Activated T-cell treated with anti-CD3 and anti-CD28 coated beads, Interleukin-2, amount 50 U/mL, for 1 hour (primary cell): ENCODE results near the gene CLASP2.
"Not testable (repeated sequence)": the region's sequence is repeated elsewhere in the genome, so short reads cannot be mapped to it uniquely, and the experiment has no call there.

Experiments
- DNase-seq: peaks from one replicate; pipeline ENCODE4 v3.0.0-alpha.2; 2020

Gene CLASP2

DNA sequence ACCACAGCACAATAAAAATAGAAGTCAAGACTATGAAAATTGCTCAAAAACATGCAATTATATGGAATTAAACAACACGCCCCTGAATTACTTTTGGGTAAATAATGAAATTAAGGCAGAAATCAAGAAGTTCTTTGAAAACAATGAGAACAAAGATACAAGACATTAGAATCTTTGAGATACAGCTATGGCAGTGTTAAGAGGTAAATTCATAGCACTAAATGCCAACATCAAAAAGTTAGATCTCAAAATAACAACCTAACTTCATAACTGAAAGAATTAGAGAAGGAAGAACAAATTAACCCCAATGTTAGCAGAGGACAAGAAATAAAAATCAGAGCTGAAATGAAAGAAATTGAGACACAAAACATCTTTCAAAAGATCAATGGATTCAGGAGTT, 191.3 kb downstream of the CLASP2 start:
- DNase-seq: no peak

DNA sequence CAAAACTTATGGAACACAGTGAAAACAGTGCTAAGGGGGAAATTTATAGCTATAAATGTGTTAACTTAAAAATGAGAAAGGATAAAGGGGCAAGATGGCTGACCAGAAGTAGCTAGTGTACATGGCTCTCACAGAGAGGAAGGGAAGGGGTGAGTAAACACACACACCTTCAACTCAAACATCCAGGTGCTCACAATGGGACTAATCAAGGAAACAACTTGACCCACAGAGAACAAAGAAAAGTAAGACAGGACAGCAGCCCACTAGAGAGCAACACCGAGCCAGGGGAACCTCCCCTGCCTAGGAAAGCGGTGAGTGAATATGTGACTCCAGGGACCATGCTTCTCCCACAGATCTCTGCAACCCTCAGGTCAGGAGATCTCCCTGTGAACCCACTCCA, 192.8 kb downstream of the CLASP2 start:
- no peak for DNase-seq

DNA sequence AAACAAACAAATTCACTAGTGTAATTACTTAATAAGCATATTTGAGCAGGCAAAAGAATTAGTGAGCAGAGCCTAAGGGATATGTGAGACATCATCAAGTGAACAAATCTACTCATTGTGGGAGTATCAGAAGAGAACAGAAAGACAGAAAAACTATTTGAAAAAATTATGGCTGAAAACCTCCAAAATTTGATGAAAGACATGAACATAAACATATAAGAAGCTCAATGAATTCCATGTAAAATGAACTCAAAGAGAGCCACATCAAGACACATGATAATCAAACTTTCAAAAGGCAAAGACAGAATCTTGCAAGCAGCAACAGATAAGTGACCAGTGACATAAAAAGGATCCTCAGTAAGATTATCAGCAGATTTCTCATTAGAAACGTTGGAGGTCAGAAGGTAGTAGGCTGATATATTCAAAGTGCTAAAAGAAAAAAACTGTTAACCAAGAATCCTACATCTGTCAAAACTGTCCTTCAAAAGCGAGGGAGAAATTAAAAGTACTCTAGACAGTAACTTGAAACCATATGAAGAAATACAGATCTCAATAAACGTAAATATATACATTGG, 194.9 kb downstream of the CLASP2 start:
- DNase-seq: no peak

DNA sequence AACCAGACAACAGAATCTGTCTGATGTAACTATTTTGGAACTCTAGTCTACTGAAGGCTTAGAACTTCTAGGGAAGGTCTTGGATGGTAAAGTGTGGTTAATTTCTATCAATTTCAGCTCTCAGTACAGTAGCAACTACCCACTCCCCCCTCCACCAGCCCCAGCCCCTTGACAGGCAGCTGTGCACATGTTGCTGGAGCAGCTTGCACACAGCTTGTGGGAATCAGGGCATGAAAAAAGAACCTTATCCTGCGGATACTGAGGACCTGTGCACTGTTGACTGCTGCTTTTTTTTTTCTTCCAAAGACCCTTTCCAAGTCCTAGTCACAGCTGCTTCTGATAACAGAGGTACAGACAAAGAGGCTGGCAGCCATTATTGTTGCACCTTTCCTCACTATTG, 196.3 kb downstream of the CLASP2 start:
- no peak for DNase-seq

DNA sequence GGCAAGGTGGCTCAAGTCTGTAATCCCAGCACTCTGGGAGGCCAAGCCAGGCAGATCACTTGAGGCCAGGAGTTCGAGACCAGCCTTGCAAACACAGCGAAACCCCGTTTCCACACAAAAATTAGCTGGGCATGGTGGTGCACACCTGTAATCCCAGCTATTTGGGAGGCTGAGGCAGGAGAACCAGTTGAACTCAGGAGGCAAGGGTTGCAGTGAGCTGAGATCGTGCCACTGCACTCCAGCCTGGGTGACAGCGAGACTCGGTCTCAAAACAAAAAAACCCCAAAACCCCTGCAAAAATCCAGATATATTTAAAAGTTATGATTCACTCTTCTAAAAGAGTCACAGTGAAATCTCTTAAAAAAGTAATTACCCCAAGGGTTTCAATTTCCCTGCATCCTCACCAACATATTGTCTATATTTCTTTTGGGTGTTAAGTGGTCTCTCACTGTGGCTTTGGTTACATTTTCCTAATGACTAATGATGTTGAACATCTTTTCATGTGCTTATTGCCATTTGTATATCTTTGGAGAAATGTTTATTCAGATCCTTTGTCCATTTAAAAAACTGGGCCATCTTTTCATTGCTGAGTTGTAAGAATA, 204.7 kb downstream of the CLASP2 start:
- DNase-seq: no peak

DNA sequence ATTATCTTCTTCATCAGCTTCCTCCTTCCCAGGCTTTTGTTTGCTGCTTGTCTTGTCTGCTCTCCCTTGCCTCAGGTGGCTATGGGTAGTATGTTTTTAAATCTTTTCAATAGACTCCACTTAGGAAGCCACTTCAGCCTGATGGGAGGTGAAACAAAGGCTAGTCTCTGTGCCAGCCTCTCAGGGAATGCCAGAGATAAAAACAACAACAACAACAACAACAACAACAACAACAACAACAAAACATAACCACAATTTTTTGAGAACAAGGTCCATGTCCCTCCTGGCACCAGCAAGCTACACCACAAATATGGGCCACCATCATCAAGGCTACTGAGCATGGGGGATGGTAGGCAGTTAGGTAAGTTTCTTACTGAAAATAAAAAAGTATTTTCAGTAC, 213.0 kb downstream of the CLASP2 start:
- no peak for DNase-seq

DNA sequence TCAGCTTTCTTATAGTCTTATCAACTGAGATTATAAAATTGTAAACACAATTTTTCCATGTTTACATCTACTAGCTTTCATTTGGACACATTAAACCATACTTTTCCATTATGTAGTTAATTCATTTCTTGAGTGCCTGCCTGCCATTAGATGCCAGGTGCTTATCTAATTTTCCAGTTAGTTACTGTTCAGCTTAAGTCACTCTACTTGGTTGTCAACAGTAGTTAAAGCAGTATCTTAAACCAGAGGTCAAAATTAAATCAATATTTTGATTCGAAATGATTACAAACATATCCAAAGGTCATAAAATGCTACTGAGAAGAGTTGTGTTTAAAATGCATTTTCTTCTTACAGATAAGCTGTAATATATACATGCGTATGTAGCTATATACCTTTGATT, 221.6 kb downstream of the CLASP2 start:
- DNase-seq: no peak

DNA sequence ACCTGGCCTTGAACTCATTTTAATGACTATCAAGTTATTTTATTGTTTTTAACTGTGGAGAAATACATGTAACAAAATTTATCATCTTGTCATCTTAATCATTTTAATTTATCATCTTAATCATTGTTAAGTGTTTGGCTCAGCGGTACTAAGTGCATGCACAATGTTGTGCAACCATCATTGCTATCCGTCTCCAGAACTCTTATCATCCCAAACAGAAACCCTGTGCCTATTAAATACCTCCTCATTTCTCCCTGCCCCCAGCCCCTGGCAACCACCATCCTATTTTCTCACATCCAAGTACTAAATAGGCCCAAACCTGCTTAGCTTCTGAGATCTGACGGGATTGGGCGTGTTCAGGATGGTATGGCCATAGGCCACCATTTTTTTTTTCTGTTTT, 226.3 kb downstream of the CLASP2 start:
- DNase-seq: no peak

DNA sequence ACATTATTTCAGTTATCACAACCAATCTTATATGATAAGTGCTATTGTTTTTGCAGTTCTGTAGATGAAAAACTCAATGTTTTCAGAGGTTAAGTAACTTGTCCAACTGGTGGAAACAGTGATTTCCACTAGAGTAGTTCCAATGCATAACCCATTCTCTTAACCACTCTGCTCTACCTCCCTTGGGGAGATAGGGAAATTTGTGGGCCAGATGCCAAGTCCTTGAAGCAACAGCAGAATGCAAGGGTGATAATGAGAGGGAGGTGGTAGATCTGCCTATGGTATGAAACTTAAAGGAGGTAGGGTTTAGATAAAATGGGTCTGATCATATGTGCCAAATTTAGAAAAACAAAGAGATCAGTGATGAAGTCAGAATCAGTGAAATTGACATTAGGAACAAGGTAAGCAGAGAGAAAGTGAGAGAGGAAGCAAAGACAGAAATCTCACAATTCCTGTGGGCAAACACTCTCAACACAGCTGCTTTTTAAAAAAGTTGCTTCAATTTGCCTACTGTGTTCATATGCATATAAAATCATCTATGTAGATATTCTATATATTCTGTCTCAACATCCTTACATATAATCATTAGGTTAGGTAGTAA, 227.3 kb downstream of the CLASP2 start:
- no peak for DNase-seq

DNA sequence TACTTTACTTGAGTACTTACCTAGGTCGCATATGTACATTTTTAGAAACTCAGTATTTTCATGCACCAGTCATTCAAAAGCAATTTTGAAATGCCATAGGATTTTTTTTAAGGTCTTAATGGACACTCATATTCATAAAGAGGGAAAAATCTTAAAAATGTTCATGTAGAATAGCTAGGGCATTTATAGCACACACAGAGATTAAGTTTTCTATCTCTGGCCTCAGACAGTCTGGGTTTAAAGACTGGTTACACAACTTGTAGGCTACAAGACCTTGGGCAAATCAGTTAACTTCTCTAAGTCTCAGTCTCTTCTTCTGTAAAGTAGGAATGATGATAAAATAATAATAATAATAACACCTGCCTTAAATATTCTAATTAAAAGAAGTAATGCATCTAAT, 229.4 kb downstream of the CLASP2 start:
- no peak for DNase-seq

DNA sequence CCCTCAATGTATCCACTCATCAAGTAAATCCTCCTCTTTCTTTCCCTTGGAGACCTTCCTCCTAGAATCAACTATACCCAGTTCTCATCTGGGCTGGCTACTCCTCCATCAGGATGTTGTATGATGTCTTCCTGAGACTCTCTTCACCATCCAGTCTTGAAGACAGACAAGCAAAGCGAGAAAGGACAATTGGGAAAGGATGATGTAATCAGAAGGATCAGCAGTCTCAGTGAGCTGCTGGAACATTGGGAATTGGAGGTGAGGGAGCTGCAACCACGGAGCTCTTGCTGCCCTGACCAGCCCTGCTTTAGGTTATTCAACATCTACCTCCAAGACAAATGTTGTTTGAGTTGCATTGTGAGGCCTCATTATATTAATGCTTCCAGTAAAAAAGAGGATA, 229.8 kb downstream of the CLASP2 start:
- no peak for DNase-seq

DNA sequence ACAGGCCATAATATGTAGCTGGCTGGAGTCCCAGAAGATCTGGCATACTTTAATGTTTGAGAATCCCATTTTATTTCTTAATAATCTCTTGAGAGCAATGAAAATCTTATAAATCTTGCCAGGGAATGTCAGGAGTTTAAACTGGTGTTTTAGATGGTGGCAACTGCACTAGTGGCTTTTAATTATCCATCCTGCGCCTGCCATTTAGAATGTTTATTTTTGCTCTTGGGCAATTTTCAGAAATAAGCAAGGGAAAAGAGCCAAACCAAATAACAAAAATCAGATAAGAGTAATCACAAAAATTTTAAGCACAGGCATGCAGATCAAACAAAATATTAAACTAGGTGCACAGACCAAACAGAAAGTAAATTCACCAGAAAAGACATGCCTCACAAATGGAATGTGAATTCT, 235.9 kb downstream of the CLASP2 start:
- DNase-seq: no peak

DNA sequence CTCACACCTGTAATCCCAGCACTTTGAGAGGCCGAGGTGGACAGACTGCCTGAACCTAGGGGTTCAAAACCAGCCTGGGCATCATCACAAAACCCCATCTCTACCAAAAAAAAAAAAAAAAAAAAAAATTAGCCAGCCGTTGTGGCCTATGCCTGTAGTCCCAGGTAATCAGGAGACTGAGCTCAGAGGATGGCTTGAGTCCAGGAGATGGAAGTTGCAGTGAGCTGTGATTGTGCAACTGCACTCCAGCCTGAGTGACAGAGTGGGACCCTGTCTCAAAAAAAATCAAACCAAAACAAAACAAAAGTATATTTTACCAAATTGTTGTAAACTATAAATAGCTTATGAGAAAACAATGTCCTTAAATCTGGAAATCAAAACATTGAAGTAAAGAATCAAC, 243.2 kb downstream of the CLASP2 start:
- DNase-seq: no peak

DNA sequence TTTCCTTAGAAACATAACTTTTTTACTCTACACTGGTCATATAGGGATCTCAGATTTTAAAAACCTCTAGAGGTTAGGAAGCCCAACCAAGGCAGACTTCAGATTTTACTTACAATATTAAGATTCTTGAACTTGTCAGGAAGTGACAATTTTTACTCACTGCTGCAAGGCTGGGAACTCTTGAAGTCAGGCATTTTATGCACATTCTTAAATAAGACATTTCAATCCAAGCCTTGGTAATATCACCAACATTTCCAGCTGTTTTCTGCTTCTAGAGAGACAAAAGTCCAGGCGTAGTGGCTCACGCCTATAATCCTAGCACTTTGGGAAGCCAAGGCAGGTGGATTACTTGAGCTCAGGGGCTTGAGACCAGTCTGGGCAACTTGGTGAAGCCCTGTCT, 244.2 kb downstream of the CLASP2 start:
- DNase-seq: no peak

DNA sequence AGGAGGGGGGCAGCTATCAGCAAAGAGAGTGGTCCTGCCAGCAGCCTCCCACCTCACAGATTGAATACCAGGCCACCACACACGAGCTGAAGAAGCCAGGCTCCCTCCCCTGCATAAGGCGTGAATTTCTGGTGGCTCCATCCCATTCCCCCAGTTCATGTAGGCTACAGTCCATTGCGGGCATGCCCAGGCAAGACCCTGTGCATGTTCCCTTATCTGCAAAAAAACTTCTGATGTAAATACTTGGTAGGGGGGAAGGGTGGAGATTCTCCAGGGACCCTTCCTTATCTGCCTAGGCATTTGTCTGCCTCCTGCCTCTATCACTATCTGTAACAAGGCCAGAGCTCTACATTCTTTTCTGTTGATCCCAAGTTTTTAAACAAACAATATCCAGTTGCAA, 250.3 kb downstream of the CLASP2 start:
- DNase-seq: no peak

DNA sequence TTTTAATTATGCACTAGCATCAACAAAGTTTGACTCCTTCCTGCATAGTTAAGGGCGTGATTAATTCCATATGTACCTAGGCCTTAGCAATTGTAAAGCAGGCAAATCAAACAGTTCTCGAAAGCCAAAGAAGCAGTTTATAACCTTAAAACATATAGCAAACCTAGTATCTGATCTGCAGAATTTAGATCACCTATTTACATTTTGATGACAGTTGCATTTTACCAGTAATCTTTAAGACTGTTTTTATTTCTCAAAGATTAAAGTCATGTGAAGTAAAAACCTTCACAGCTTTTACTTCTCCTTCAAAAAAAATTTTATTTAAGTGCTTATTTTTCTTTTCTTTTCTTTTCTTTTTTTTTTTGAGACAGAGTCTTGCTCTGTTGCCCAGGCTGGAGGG, 257.0 kb downstream of the CLASP2 start:
- DNase-seq: no peak

DNA sequence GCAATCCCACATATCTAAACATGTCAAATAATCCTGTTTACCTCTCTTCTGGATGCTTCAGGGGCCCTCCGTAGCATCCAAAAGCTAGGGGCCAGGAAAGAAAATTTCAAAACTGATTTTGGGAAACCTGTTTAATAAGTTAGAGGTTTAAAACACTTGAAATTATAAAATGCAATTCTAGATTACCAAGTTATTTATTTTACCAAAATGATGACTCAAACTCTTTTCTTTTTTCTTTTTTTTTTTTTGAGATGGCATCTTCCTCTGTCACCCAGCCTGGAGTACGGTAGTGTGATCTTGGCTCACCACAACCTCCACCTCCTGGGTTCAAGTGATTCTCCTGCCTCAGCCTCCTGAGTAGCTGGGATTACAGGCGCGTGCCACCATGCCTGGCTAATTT, 258.5 kb downstream of the CLASP2 start:
- DNase-seq: not testable (repeated sequence)

DNA sequence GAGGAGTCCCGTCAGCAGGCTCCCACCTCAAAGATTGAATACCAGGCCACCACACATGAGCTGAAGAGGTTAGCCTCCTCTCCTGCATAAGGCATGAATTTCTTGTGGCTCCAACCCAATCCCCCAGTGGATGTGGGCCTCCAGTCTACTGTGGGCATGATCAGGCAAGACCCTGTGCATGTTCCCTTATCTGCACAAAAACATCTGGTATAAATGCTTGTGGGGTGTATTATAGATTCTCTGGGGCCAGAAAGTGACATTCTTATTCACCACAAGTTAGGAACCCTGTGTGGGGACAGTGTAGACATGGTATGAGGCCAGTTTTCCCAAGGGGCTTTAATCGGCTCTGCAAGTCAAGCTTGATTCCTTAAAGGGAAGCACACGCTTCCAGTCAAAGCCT, 259.6 kb downstream of the CLASP2 start:
- no peak for DNase-seq

DNA sequence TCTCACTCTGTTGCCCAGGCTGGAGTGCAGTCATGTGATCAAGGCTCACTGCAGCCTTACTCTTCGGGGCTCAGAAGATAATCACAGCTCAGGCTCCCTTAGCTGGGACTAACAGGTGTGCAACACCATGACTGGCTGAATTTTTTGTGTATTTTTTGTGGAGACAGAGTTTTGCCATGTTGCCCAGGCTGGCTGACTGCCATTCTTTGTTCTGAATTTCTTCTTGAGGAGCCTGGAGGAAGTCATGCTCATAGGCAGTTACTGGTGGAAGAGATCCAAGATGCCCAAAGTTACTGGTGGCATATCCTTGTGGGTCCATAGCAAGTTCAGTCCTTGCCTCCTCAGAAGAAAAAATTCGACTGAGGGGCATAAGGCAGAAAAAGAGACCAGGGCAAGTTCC, 261.3 kb downstream of the CLASP2 start:
- no peak for DNase-seq

DNA sequence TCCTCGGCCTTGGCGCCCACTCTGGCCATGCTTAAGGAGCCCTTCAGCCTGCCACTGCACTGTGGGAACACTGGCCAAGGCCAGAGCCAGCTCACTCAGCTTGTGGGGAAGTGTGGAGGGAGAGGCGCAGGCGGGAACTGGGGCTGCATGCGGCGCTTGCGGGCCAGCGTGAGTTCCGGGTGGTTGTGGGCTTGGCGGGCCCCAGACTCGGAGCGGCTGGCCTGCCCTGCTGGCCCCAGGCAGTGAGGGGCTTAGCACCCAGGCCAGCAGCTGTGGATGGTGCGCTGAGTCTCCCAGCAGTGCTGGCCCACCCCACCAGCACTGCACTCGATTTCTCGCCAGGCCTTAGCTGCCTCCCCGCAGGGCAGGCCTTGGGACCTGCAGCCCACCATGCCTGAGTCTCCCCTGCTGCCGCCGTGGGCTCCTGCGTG, 264.7 kb downstream of the CLASP2 start:
- no peak for DNase-seq

DNA sequence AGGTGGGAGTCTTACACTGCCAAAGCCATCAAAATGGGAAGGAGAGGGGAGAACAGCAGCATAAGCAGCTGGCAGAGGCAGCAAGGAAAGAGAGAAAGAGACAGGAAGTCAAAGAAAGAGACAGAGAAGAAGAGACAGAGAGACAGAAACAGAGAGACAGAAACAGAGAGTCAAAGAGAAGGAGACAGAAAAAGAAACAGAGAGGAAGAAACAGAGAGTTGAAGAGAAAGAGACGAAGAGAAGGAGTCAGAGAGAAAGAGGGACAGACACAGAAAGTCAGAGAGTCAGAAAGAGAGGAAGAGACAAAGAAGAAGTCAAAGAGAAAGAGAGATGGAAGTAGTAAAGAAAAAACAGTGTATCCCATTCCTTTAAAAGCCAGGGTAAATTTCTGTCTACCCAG, 266.1 kb downstream of the CLASP2 start:
- not testable (repeated sequence) for DNase-seq

DNA sequence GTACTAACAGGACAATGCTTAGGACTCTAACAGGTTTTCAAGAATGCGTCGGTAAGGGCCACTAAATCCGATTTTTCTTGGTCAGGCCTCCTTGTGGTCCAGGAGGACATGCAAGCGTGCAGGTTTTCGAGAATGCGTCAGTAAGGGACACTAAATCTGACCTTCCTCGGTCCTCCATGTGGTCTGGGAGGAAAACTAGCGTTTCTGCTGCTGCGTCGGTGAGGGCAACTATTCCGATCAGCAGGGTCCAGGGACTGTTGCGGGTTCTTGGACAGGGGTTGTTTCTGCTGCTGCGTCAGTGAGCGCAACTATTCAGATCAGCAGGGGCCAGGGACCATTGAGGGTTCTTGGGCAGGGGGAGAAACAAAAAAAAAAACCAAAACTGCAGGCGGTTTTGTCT, 270.1 kb downstream of the CLASP2 start:
- DNase-seq: no peak

DNA sequence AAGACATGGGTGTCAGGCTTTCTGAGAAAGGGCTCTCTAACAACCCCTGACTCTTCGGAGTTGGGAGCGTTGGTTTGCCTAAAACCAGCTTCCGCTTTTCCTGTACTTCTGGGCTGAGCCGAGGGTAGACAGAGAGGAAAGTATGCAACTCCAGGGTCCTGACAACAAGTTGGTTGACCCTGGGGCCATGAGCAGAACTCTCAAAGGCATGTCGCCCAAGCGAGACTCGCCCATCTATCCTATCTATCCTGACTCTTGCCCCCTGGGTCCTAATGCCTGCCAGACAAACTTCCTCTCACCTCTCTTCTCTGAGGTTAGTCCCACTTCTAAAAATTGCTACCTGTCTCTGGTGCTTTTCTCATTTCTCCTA, 270.8 kb downstream of the CLASP2 start:
- not testable (repeated sequence) for DNase-seq
